MCF 10A (cell line): Measurements from ENCODE around the gene ERVK3-1. TPM values are rescaled to one million over a fixed set of nuclear protein-coding genes. Genes with fewer than 3 reads are reported as not detected.

ENCODE experiments used
- BruUV-seq: library from RNA; stranded (reverse); fragments of 400-500 nt; replicated peaks from 2 replicates; lab custom pipeline; 2021; lab: Mats Ljungman, UMichigan
- CTCF ChIA-PET: fragments of 300-600 bp; sonication (Branson Sonifier 250); formaldehyde crosslinking; extraction: SDS; loops from one replicate; lab custom pipeline; 2021; ENCODE audit warnings: antibody characterized with exemption, inconsistent platforms; lab: Yijun Ruan, JAX
- POLR2A ChIA-PET: fragments of 300-600, 350-650 bp; sonication (Branson Sonifier 250); formaldehyde crosslinking; extraction: SDS; loops from one replicate; lab custom pipeline; 2020; ENCODE audit warnings: antibody characterized with exemption, inconsistent platforms; lab: Yijun Ruan, JAX
- DNase-seq: peaks from one replicate; pipeline ENCODE4 v3.0.0-alpha.2; 2018; ENCODE audit not compliant: unreplicated experiment
- H3K27ac Mint-ChIP-seq: one replicate; pipeline ENCODE4 v1.8.0; 2022; ENCODE audit warnings: mild to moderate bottlenecking, low read depth, mixed read lengths; ENCODE audit not compliant: unreplicated experiment
- H3K27me3 Mint-ChIP-seq: one replicate; pipeline ENCODE4 v1.8.0; 2022; ENCODE audit warnings: mixed read lengths; ENCODE audit not compliant: insufficient read depth, unreplicated experiment
- H3K36me3 Mint-ChIP-seq: one replicate; pipeline ENCODE4 v1.8.0; 2022; ENCODE audit warnings: mild to moderate bottlenecking, moderate library complexity, mixed read lengths; ENCODE audit not compliant: insufficient read depth, unreplicated experiment
- H3K4me1 Mint-ChIP-seq: one replicate; pipeline ENCODE4 v1.8.0; 2022; ENCODE audit warnings: mixed read lengths; ENCODE audit not compliant: insufficient read depth, unreplicated experiment
- H3K4me3 Mint-ChIP-seq: one replicate; pipeline ENCODE4 v1.8.0; 2022; ENCODE audit warnings: mild to moderate bottlenecking, moderate library complexity, mixed read lengths; ENCODE audit not compliant: unreplicated experiment
- H3K9me3 Mint-ChIP-seq: one replicate; pipeline ENCODE4 v1.8.0; 2022; ENCODE audit warnings: mixed read lengths; ENCODE audit not compliant: unreplicated experiment
- CTCF ChIP-seq: fragments of 200-600 bp; IDR thresholded peaks from one replicate; pipeline ENCODE4 v1.8.0; 2022; ENCODE audit warnings: antibody characterized with exemption, mild to moderate bottlenecking; ENCODE audit not compliant: unreplicated experiment
- intact Hi-C: fragments of 100-400 bp; cut with micrococcal nuclease; formaldehyde crosslinking; loops from 2 replicates; pipeline ENCODE4 v1.14.1; 2022
- total RNA-seq: library from RNA; stranded (reverse); gene quantifications from 2 replicates; pipeline ENCODE4 v1.2.3, GENCODE V29; 2022

Gene ERVK3-1
- total RNA-seq, 1 experiment from 2014 or later = 63.1 TPM

GRCh38 chr19:58326914-58327726 lies 21.9 kb downstream of the ERVK3-1 start, which contains the start of gene ZSCAN22:
ZSCAN22 (plus strand) TSS chr19:58326994; CDS start chr19:58334803, 7,809 bp downstream.
- intact Hi-C loops = loop anchor here (1.0 to 5.0 kb wide), 3 partner anchors 35 to 140 kb away; partner anchors contain the start of genes ZNF324, ZNF497 and ZNF837
- H3K27me3 Mint-ChIP-seq = no peaks in the 10 kb centered on the region
- POLR2A ChIA-PET = interaction anchor here (0.6 to 5.3 kb wide), 29 partner anchors 10 to 938 kb away, joined by 3 to 55 read pairs (median 4); partner anchors contain the start of genes ERVK3-1, RPS5, ZBTB45 and ZNF274
- TF ChIP-seq CTCF = no peak
- no peaks in the 10 kb centered on the region for H3K36me3 Mint-ChIP-seq
- CTCF ChIA-PET = interaction anchor here (0.7 kb wide), 1 partner anchor 95 kb away, joined by 3 read pairs; no protein-coding TSS in a partner anchor
- peak; percentile 98 for DNase-seq
- TSS peak; percentile 31 for BruUV-seq
- no peak within 1 kb of the TSS for H3K27ac Mint-ChIP-seq
- peaks cover 9% of the 10 kb centered on the region for H3K4me1 Mint-ChIP-seq
- no peak within 1 kb of the TSS for H3K4me3 Mint-ChIP-seq
- no peaks in the 10 kb centered on the region for H3K9me3 Mint-ChIP-seq

GRCh38 chr19:58328999-58329398 lies 23.8 kb downstream of the ERVK3-1 start:
- DNase-seq = no peak
- Mint-ChIP-seq H3K9me3 (no peaks in the 10 kb centered on the region), H3K36me3 (no peaks in the 10 kb centered on the region), H3K4me3 (no peak overlapping the region), H3K27ac (no peak overlapping the region), H3K4me1 (peaks cover 9% of the 10 kb centered on the region), H3K27me3 (no peaks in the 10 kb centered on the region)
- no TSS peak for BruUV-seq
- TF ChIP-seq CTCF = peak; percentile 22
- intact Hi-C loops = loop anchor here (5.0 kb wide), 1 partner anchor 138 kb away; the partner anchor contains the start of gene ZNF324
- CTCF ChIA-PET = interaction anchor here (0.5 to 1.9 kb wide), 3 partner anchors 18 to 45 kb away, joined by 3 to 7 read pairs (median 4); no protein-coding TSS in a partner anchor
- POLR2A ChIA-PET = interaction anchor here (1.8 to 5.3 kb wide), 2 partner anchors 17 to 34 kb away, joined by 10 to 55 read pairs; partner anchors contain the start of gene ZNF497

GRCh38 chr19:58330458-58330857 lies 25.3 kb downstream of the ERVK3-1 start:
- Mint-ChIP-seq H3K27ac (peak overlapping the region; percentile 44), H3K4me1 (peaks cover 9% of the 10 kb centered on the region), H3K36me3 (peaks cover 9% of the 10 kb centered on the region), H3K4me3 (no peak overlapping the region), H3K9me3 (no peaks in the 10 kb centered on the region), H3K27me3 (no peaks in the 10 kb centered on the region)
- intact Hi-C loops = no loop called here
- ChIA-PET CTCF (interaction anchor here (0.6 to 1.5 kb wide), 2 partner anchors 13 to 21 kb away, joined by 3 to 4 read pairs; no protein-coding TSS in a partner anchor), POLR2A (interaction anchor here (0.7 to 1.4 kb wide), 10 partner anchors 10 to 190 kb away, joined by 3 to 16 read pairs (median 4); partner anchors contain the start of genes ZBTB45, ZNF446, ZNF497 and ZNF584)
- peak; percentile 73 for DNase-seq
- no peak for TF ChIP-seq CTCF
- no TSS peak for BruUV-seq

- no peak overlapping the region for H3K27ac Mint-ChIP-seq
- ChIA-PET CTCF (interaction anchor here (1.2 kb wide), 1 partner anchor 187 kb away, joined by 3 read pairs; the partner anchor contains the start of gene ZBTB45), POLR2A (interaction anchor here (0.6 to 2.6 kb wide), 4 partner anchors 13 to 32 kb away, joined by 3 to 17 read pairs (median 8); partner anchors contain the start of gene ZNF497)
- BruUV-seq = no TSS peak
- no peaks in the 10 kb centered on the region for H3K9me3 Mint-ChIP-seq
- H3K4me3 Mint-ChIP-seq = no peak overlapping the region
- no peak for TF ChIP-seq CTCF
- H3K4me1 Mint-ChIP-seq = peaks cover 9% of the 10 kb centered on the region
- no peak for DNase-seq
- intact Hi-C loops = no loop called here
- no peaks in the 10 kb centered on the region for H3K27me3 Mint-ChIP-seq
- H3K36me3 Mint-ChIP-seq = peaks cover 9% of the 10 kb centered on the region
These were observed 27.5 kb downstream of the ERVK3-1 start for GRCh38 chr19:58332697-58333096.
